ENCODE data around the gene PRDX2. TPM values are rescaled to one million over a fixed set of nuclear protein-coding genes. Genes with fewer than 3 reads are reported as not detected.

The PRDX2 gene
- total RNA-seq, 6 donors from 2014 or later, result 57.6 to 173 (median 123) TPM

GRCh38 chr19:12787458-12787857 lies 14.1 kb downstream of the PRDX2 start:
- Histone ChIP-seq H3K4me1 (peaks cover 68 to 79% (median 71%) of the 10 kb centered on the region in 4 donors), H3K4me3 (no peak overlapping the region), H3K36me3 (peaks cover 0 to 4% (median 0%) of the 10 kb centered on the region in 4 donors), H3K27me3 (no peaks in the 10 kb centered on the region), H3K27ac (peak overlapping the region; percentile 96 to 100 (median 98)), H3K9me3 (no peaks in the 10 kb centered on the region)
- no peak for TF ChIP-seq POLR2AphosphoS5 (IDR thresholded peaks at IDR 0.05)
- TF ChIP-seq CTCF (IDR thresholded peaks at IDR 0.05), result no peak
- no peak for TF ChIP-seq EP300 (IDR thresholded peaks at IDR 0.05)
- TF ChIP-seq POLR2A (IDR thresholded peaks at IDR 0.05), result no peak
- ATAC-seq (ENCODE audit: low FRiP score in 2 of 2) (no peak), DNase-seq (no peak)
- 68 to 71% methylated on average over 10 of the region's 10 CpGs for WGBS, 2 donors

GRCh38 chr19:12786952-12787351 lies 14.6 kb downstream of the PRDX2 start:
- TF ChIP-seq POLR2A (IDR thresholded peaks at IDR 0.05), result no peak
- TF ChIP-seq EP300 (IDR thresholded peaks at IDR 0.05), result no peak
- TF ChIP-seq POLR2AphosphoS5 (IDR thresholded peaks at IDR 0.05), result no peak
- no peak for TF ChIP-seq CTCF (IDR thresholded peaks at IDR 0.05)
- Histone ChIP-seq H3K27me3 (no peaks in the 10 kb centered on the region), H3K4me1 (peaks cover 68 to 84% (median 73%) of the 10 kb centered on the region in 4 donors), H3K4me3 (no peak overlapping the region), H3K36me3 (no peaks in the 10 kb centered on the region), H3K27ac (peak overlapping the region; percentile 96 to 100 (median 98)), H3K9me3 (no peaks in the 10 kb centered on the region)
- DNase-seq, result no peak
- no peak for ATAC-seq (ENCODE audit: low FRiP score in 2 of 2)
- WGBS, 2 donors, result 63 to 77% methylated on average over 3 of the region's 3 CpGs

GRCh38 chr19:12786141-12786870 lies 15.3 kb downstream of the PRDX2 start:
- Histone ChIP-seq H3K36me3 (no peaks in the 10 kb centered on the region), H3K27ac (peak overlapping the region; percentile 96 to 100 (median 98)), H3K4me1 (peaks cover 72 to 89% (median 79%) of the 10 kb centered on the region in 4 donors), H3K27me3 (no peaks in the 10 kb centered on the region), H3K9me3 (no peaks in the 10 kb centered on the region), H3K4me3 (peak overlapping the region in 2 of 4 donors; percentile 2 to 46)
- whole genome bisulfite sequencing, 2 donors, result 17 to 31% methylated on average over 7 to 12 of the region's 18 CpGs
- peak; percentile 93 to 94 for DNase-seq
- ATAC-seq (ENCODE audit: low FRiP score in 2 of 2), result peak; percentile 2 to 64
- TF ChIP-seq EP300 (IDR thresholded peaks at IDR 0.05), result peak in 2 of 4 donors; percentile 63 to 82
- TF ChIP-seq POLR2A (IDR thresholded peaks at IDR 0.05), result peak in 2 of 4 donors; percentile 34 to 82
- no peak for TF ChIP-seq CTCF (IDR thresholded peaks at IDR 0.05)
- peak; percentile 39 to 75 for TF ChIP-seq POLR2AphosphoS5 (IDR thresholded peaks at IDR 0.05)

- Histone ChIP-seq H3K27me3 (no peaks in the 10 kb centered on the region), H3K4me1 (peaks cover 72 to 83% (median 75%) of the 10 kb centered on the region in 4 donors), H3K4me3 (peak overlapping the region in 1 of 4 donors; percentile 46), H3K27ac (peak overlapping the region; percentile 96 to 100 (median 98)), H3K36me3 (no peaks in the 10 kb centered on the region), H3K9me3 (no peaks in the 10 kb centered on the region)
- DNase-seq (peak in 1 of 2 donors; percentile 64), ATAC-seq (ENCODE audit: low FRiP score in 2 of 2) (no peak)
- WGBS, 2 donors, result 50 to 59% methylated on average over 4 of the region's 4 CpGs
- peak; percentile 0 to 5 for TF ChIP-seq POLR2AphosphoS5 (IDR thresholded peaks at IDR 0.05)
- no peak for TF ChIP-seq CTCF (IDR thresholded peaks at IDR 0.05)
- TF ChIP-seq POLR2A (IDR thresholded peaks at IDR 0.05), result peak in 1 of 4 donors; percentile 47
- TF ChIP-seq EP300 (IDR thresholded peaks at IDR 0.05), result no peak
These were observed 16.1 kb downstream of the PRDX2 start for GRCh38 chr19:12785431-12786031.

Data from upper lobe of left lung (tissue), 6 donors.